K562 (cell line): ENCODE data around the gene HPCAL1.

ENCODE experiments used
- CHD4 ChIP-seq: fragments of 200-600 bp; sonication (generic); IDR thresholded peaks from 3 replicates; pipeline ENCODE4 v1.6.1; 2012; ENCODE audit warnings: low read depth, mild to moderate bottlenecking, mixed read lengths, low read length, inconsistent platforms; ENCODE audit not compliant: insufficient read depth, insufficient replicate concordance, poor library complexity, severe bottlenecking
- KLF10 ChIP-seq: fragments of 250-450 bp; sonication (Bioruptor Pico); IDR thresholded peaks from 2 replicates; pipeline ENCODE4 v1.6.1; 2021; ENCODE audit warnings: matching md5 sums
- NCOA4 ChIP-seq: fragments of 450-650 bp; IDR thresholded peaks from 2 replicates; pipeline ENCODE4 v1.6.1; 2018; ENCODE audit warnings: mild to moderate bottlenecking; ENCODE audit not compliant: partially characterized antibody
- POLR2AphosphoS5 ChIP-seq: IDR thresholded peaks from 2 replicates; pipeline ENCODE4 v1.6.1; 2011; ENCODE audit warnings: mild to moderate bottlenecking, low read depth, low read length, moderate library complexity; ENCODE audit not compliant: control insufficient read depth, insufficient read depth
- RAD21 ChIP-seq, 2 experiments: fragments of 250-450 bp in 1 of 2; fragments of 450-650 bp in 1 of 2; sonication (Bioruptor Pico) in 1 of 2; formaldehyde crosslinking in 1 of 2; IDR thresholded peaks in 1 of 2; conservative IDR thresholded peaks in 1 of 2; 2 replicates each; pipeline versions ENCODE4 v1.4.0 to v1.8.0; 2020 to 2022; ENCODE audit warnings: mild to moderate bottlenecking in 2 of 2, moderate library complexity in 1 of 2
- TF ChIP-seq, protein P1 (sequence below), 2 experiments: fragments of 450-650 bp; IDR thresholded peaks; 2 replicates each; pipeline ENCODE4 v1.6.1; 2016
- TF ChIP-seq, protein P2 (sequence below): fragments of 450-650 bp; IDR thresholded peaks from 2 replicates; pipeline ENCODE4 v1.6.1; 2017; ENCODE audit warnings: antibody characterized with exemption, mild to moderate bottlenecking
- TF ChIP-seq, protein P3 (sequence below), 3 experiments: IDR thresholded peaks in 2 of 3; conservative IDR thresholded peaks in 1 of 3; 2 replicates each; pipeline ENCODE4 v1.5.1; 2011 to 2012; ENCODE audit warnings: low read length in 3 of 3, mild to moderate bottlenecking in 3 of 3, control low read depth in 2 of 3, improper control_type of control experiment in 1 of 3, inconsistent platforms in 1 of 3, low read depth in 1 of 3, mixed read lengths in 1 of 3, moderate library complexity in 1 of 3; ENCODE audit not compliant: insufficient read depth in 2 of 3
- TF ChIP-seq, protein P4 (sequence below), 2 experiments: IDR thresholded peaks; 2 replicates each; pipeline ENCODE4 v1.6.1; 2011; ENCODE audit warnings: borderline replicate concordance in 1 of 2, control low read depth in 1 of 2, low read depth in 1 of 2, low read length in 1 of 2, mild to moderate bottlenecking in 1 of 2, mixed read lengths in 1 of 2, moderate library complexity in 1 of 2; ENCODE audit not compliant: insufficient read depth in 1 of 2, insufficient read length in 1 of 2, poor library complexity in 1 of 2, severe bottlenecking in 1 of 2; ENCODE audit errors: extremely low read depth in 1 of 2
- TF ChIP-seq, protein P5 (sequence below), 3 experiments: fragments of 200-800 bp in 1 of 3; fragments of 250-450 bp in 1 of 3; fragments of 450-650 bp in 1 of 3; sonication (Bioruptor Pico) in 1 of 3; sonication (Bioruptor generic) in 1 of 3; formaldehyde crosslinking in 1 of 3; IDR thresholded peaks; 2 replicates each; pipeline versions ENCODE4 v1.6.1 to v1.8.0; 2016 to 2022; ENCODE audit warnings: mild to moderate bottlenecking in 2 of 3, missing genetic modification characterization in 2 of 3, missing compliant biosample characterization in 1 of 3, moderate library complexity in 1 of 3

DNA sequence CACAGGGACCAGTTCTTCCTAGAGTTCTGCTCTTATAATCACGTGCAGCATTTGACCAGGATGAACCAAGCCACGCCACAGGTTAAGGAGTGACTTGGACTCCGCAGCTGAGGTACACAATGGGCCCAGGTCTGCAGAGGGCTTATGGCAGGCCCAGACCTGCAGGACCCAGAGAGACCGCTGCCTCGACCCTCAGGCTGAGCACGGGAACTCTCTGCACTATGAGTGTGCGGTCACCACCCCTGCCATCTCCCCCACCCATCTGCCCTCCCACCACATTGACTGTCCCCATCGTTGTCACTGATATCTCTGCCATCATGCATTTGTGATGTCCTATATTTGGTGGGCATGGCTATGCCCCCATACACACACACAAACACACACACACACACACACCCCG is 45.7 kb upstream of the HPCAL1 start:
- TF ChIP-seq RAD21 (CRISPR knock-in tag; conservative IDR thresholded peaks at IDR 0.05 in 1 of 2, IDR thresholded peaks at IDR 0.05 in 1 of 2) (no peak), NCOA4 (no peak), KLF10 (CRISPR knock-in tag) (no peak), POLR2AphosphoS5 (no peak), CHD4 (no peak)
- TF ChIP-seq, protein P1, sequence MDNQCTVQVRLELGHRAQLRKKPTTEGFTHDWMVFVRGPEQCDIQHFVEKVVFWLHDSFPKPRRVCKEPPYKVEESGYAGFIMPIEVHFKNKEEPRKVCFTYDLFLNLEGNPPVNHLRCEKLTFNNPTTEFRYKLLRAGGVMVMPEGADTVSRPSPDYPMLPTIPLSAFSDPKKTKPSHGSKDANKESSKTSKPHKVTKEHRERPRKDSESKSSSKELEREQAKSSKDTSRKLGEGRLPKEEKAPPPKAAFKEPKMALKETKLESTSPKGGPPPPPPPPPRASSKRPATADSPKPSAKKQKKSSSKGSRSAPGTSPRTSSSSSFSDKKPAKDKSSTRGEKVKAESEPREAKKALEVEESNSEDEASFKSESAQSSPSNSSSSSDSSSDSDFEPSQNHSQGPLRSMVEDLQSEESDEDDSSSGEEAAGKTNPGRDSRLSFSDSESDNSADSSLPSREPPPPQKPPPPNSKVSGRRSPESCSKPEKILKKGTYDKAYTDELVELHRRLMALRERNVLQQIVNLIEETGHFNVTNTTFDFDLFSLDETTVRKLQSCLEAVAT (IDR thresholded peaks at IDR 0.05), result no peak
- TF ChIP-seq, protein P2, sequence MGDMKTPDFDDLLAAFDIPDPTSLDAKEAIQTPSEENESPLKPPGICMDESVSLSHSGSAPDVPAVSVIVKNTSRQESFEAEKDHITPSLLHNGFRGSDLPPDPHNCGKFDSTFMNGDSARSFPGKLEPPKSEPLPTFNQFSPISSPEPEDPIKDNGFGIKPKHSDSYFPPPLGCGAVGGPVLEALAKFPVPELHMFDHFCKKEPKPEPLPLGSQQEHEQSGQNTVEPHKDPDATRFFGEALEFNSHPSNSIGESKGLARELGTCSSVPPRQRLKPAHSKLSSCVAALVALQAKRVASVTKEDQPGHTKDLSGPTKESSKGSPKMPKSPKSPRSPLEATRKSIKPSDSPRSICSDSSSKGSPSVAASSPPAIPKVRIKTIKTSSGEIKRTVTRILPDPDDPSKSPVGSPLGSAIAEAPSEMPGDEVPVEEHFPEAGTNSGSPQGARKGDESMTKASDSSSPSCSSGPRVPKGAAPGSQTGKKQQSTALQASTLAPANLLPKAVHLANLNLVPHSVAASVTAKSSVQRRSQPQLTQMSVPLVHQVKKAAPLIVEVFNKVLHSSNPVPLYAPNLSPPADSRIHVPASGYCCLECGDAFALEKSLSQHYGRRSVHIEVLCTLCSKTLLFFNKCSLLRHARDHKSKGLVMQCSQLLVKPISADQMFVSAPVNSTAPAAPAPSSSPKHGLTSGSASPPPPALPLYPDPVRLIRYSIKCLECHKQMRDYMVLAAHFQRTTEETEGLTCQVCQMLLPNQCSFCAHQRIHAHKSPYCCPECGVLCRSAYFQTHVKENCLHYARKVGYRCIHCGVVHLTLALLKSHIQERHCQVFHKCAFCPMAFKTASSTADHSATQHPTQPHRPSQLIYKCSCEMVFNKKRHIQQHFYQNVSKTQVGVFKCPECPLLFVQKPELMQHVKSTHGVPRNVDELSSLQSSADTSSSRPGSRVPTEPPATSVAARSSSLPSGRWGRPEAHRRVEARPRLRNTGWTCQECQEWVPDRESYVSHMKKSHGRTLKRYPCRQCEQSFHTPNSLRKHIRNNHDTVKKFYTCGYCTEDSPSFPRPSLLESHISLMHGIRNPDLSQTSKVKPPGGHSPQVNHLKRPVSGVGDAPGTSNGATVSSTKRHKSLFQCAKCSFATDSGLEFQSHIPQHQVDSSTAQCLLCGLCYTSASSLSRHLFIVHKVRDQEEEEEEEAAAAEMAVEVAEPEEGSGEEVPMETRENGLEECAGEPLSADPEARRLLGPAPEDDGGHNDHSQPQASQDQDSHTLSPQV, result no peak
- TF ChIP-seq, protein P3, sequence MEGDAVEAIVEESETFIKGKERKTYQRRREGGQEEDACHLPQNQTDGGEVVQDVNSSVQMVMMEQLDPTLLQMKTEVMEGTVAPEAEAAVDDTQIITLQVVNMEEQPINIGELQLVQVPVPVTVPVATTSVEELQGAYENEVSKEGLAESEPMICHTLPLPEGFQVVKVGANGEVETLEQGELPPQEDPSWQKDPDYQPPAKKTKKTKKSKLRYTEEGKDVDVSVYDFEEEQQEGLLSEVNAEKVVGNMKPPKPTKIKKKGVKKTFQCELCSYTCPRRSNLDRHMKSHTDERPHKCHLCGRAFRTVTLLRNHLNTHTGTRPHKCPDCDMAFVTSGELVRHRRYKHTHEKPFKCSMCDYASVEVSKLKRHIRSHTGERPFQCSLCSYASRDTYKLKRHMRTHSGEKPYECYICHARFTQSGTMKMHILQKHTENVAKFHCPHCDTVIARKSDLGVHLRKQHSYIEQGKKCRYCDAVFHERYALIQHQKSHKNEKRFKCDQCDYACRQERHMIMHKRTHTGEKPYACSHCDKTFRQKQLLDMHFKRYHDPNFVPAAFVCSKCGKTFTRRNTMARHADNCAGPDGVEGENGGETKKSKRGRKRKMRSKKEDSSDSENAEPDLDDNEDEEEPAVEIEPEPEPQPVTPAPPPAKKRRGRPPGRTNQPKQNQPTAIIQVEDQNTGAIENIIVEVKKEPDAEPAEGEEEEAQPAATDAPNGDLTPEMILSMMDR (IDR thresholded peaks at IDR 0.05 in 2 of 3, conservative IDR thresholded peaks at IDR 0.05 in 1 of 3; ENCODE audit: insufficient read depth in 2 of 3, low read depth in 1 of 3, low read length in 3 of 3), result no peak
- TF ChIP-seq, protein P4, sequence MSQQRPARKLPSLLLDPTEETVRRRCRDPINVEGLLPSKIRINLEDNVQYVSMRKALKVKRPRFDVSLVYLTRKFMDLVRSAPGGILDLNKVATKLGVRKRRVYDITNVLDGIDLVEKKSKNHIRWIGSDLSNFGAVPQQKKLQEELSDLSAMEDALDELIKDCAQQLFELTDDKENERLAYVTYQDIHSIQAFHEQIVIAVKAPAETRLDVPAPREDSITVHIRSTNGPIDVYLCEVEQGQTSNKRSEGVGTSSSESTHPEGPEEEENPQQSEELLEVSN (IDR thresholded peaks at IDR 0.05; ENCODE audit: borderline replicate concordance in 1 of 2, extremely low read depth in 1 of 2, insufficient read depth in 1 of 2, insufficient read length in 1 of 2, low read depth in 1 of 2, low read length in 1 of 2, poor library complexity in 1 of 2, severe bottlenecking in 1 of 2), result no peak
- TF ChIP-seq, protein P5, sequence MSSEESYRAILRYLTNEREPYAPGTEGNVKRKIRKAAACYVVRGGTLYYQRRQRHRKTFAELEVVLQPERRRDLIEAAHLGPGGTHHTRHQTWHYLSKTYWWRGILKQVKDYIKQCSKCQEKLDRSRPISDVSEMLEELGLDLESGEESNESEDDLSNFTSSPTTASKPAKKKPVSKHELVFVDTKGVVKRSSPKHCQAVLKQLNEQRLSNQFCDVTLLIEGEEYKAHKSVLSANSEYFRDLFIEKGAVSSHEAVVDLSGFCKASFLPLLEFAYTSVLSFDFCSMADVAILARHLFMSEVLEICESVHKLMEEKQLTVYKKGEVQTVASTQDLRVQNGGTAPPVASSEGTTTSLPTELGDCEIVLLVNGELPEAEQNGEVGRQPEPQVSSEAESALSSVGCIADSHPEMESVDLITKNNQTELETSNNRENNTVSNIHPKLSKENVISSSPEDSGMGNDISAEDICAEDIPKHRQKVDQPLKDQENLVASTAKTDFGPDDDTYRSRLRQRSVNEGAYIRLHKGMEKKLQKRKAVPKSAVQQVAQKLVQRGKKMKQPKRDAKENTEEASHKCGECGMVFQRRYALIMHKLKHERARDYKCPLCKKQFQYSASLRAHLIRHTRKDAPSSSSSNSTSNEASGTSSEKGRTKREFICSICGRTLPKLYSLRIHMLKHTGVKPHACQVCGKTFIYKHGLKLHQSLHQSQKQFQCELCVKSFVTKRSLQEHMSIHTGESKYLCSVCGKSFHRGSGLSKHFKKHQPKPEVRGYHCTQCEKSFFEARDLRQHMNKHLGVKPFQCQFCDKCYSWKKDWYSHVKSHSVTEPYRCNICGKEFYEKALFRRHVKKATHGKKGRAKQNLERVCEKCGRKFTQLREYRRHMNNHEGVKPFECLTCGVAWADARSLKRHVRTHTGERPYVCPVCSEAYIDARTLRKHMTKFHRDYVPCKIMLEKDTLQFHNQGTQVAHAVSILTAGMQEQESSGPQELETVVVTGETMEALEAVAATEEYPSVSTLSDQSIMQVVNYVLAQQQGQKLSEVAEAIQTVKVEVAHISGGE (CRISPR knock-in tag; IDR thresholded peaks at IDR 0.05), result no peak
